ENCODE data around the gene TRMT1.

The TRMT1 gene

GRCh38 chr19:13101590-13102415 is 14.7 kb downstream of the TRMT1 start:
- DNase-seq: no peak

GRCh38 chr19:13100841-13101589 is 15.5 kb downstream of the TRMT1 start:
- no peak for DNase-seq

- DNase-seq: no peak
Measured at GRCh38 chr19:13100031-13100588, 16.4 kb downstream of the TRMT1 start.

GRCh38 chr19:13099073-13099999 is 17.2 kb downstream of the TRMT1 start:
- DNase-seq: no peak

GRCh38 chr19:13098277-13099072 is 18.1 kb downstream of the TRMT1 start:
- no peak for DNase-seq

- DNase-seq: no peak
Measured at GRCh38 chr19:13097463-13098258, 18.9 kb downstream of the TRMT1 start.

- DNase-seq: no peak
Measured at GRCh38 chr19:13097033-13097462, 19.5 kb downstream of the TRMT1 start.

- DNase-seq: no peak
Measured at GRCh38 chr19:13095934-13096927, 20.3 kb downstream of the TRMT1 start.

GRCh38 chr19:13095393-13095784 is 21.2 kb downstream of the TRMT1 start:
- no peak for DNase-seq

GRCh38 chr19:13094771-13095392 is 21.7 kb downstream of the TRMT1 start:
- no peak for DNase-seq

- DNase-seq: no peak
Measured at GRCh38 chr19:13094106-13094504, 22.4 kb downstream of the TRMT1 start.

GRCh38 chr19:13093407-13094105 is 23.0 kb downstream of the TRMT1 start:
- DNase-seq: peak; percentile 52

GRCh38 chr19:13092606-13093235 is 23.8 kb downstream of the TRMT1 start:
- DNase-seq: no peak

GRCh38 chr19:13092158-13092543 is 24.4 kb downstream of the TRMT1 start:
- no peak for DNase-seq

GRCh38 chr19:13091400-13092157 is 25.0 kb downstream of the TRMT1 start:
- DNase-seq: no peak

- no peak for DNase-seq
Measured at GRCh38 chr19:13090511-13091231, 25.9 kb downstream of the TRMT1 start.
